Gastroesophageal sphincter (tissue), 4 donors: ENCODE results near the gene PNPLA8. TPM values are rescaled to one million over a fixed set of nuclear protein-coding genes. Genes with fewer than 3 reads are reported as not detected.
"Not testable (repeated sequence)": the region's sequence is repeated elsewhere in the genome, so short reads cannot be mapped to it uniquely, and the experiment has no call there.

Experiments
- ATAC-seq: fragments of 150-250 bp; one replicate; pipeline ENCODE4 v1.9.1; 2016; ENCODE audit warnings: mild to moderate bottlenecking, moderate library complexity
- H3K27ac ChIP-seq, 4 donors: fragments of 200-600 bp; sonication (generic) in 3 of 4; 1 replicate in 3 of 4; 2 replicates in 1 of 4; pipeline ENCODE4 v1.5.1; 2016 to 2019
- H3K27me3 ChIP-seq: fragments of 200-600 bp; sonication (generic); one replicate; pipeline ENCODE4 v1.5.1; 2019
- H3K36me3 ChIP-seq, 2 donors: fragments of 200-600 bp; sonication (generic); one replicate each; pipeline ENCODE4 v1.5.1; 2019; ENCODE audit warnings: control low read depth in 1 of 2
- H3K4me1 ChIP-seq, 3 donors: fragments of 200-600 bp; sonication (generic); 1 replicate in 2 of 3; 2 replicates in 1 of 3; pipeline ENCODE4 v1.5.1; 2016 to 2019; ENCODE audit warnings: control low read depth in 2 of 3
- H3K4me3 ChIP-seq, 2 donors: fragments of 200-600 bp; sonication (generic); one replicate each; pipeline ENCODE4 v1.5.1; 2019; ENCODE audit warnings: mild to moderate bottlenecking in 1 of 2, moderate library complexity in 1 of 2
- H3K9me3 ChIP-seq, 3 donors: fragments of 200-600 bp; sonication (generic); one replicate each; pipeline ENCODE4 v1.5.1; 2017 to 2019; ENCODE audit warnings: control low read depth in 2 of 3
- CTCF ChIP-seq, 4 experiments: fragments of 200-600 bp in 2 of 4; fragments of 450-650 bp in 2 of 4; sonication (generic) in 1 of 4; IDR thresholded peaks; one replicate each; pipeline ENCODE4 v1.5.1; 2017 to 2019; ENCODE audit warnings: antibody characterized with exemption in 4 of 4, mild to moderate bottlenecking in 2 of 4, moderate library complexity in 2 of 4
- EP300 ChIP-seq: sonication (generic); formaldehyde crosslinking; IDR thresholded peaks from one replicate; pipeline ENCODE4 v1.6.1; 2017; ENCODE audit warnings: antibody characterized with exemption, mild to moderate bottlenecking
- POLR2A ChIP-seq, 2 donors: fragments of 450-650 bp; IDR thresholded peaks; one replicate each; pipeline ENCODE4 v1.6.1; 2017; ENCODE audit warnings: antibody characterized with exemption in 2 of 2, mild to moderate bottlenecking in 2 of 2, moderate library complexity in 1 of 2
- POLR2AphosphoS5 ChIP-seq: sonication (generic); formaldehyde crosslinking; IDR thresholded peaks from one replicate; pipeline ENCODE4 v1.6.1; 2017; ENCODE audit warnings: antibody characterized with exemption
- WGBS, 2 donors: methylation state at CpG; one replicate each; pipeline ENCODE4 v1.1.5; 2018; ENCODE audit warnings: low coverage in 1 of 2; 5-methylcytosine and 5-hydroxymethylcytosine counted together
- total RNA-seq, 4 donors: library from RNA; depleted of rRNA; stranded (reverse); fragments of >200 nt; gene quantifications; one replicate each; pipeline ENCODE4 v1.1.0, GENCODE V29; 2016

PNPLA8 gene
- total RNA-seq, 4 donors from 2014 or later: 28.3 to 52.1 (median 44.9) TPM

GRCh38 chr7:108468246-108468645 is 57.7 kb downstream of the PNPLA8 start:
- peaks cover 0 to 23% of the 10 kb centered on the region in 2 donors for H3K36me3 ChIP-seq
- no peak for ATAC-seq
- no peak overlapping the region for H3K4me3 ChIP-seq
- 69 to 78% methylated on average over 3 to 4 of the region's 4 CpGs for WGBS, 2 donors
- H3K4me1 ChIP-seq: no peaks in the 10 kb centered on the region
- H3K27ac ChIP-seq: no peak overlapping the region
- no peaks in the 10 kb centered on the region for H3K27me3 ChIP-seq
- H3K9me3 ChIP-seq: no peaks in the 10 kb centered on the region
- TF ChIP-seq CTCF (IDR thresholded peaks at IDR 0.05) (no peak), POLR2A (IDR thresholded peaks at IDR 0.05) (no peak), EP300 (no peak), POLR2AphosphoS5 (no peak)

- ATAC-seq: no peak
- Histone ChIP-seq H3K27me3 (no peaks in the 10 kb centered on the region), H3K36me3 (peaks cover 0 to 15% of the 10 kb centered on the region in 2 donors), H3K27ac (no peak overlapping the region), H3K9me3 (no peaks in the 10 kb centered on the region), H3K4me1 (no peaks in the 10 kb centered on the region), H3K4me3 (no peak overlapping the region)
- no peak for TF ChIP-seq EP300
- no peak for TF ChIP-seq POLR2A (IDR thresholded peaks at IDR 0.05)
- TF ChIP-seq POLR2AphosphoS5: no peak
- no peak for TF ChIP-seq CTCF (IDR thresholded peaks at IDR 0.05)
- WGBS, 2 donors: 25 to 43% methylated on average over 2 of the region's 2 CpGs
These were observed 58.5 kb downstream of the PNPLA8 start for GRCh38 chr7:108467391-108467790.

- not testable (repeated sequence) for H3K27me3 ChIP-seq, H3K4me3 ChIP-seq, H3K4me1 ChIP-seq, H3K9me3 ChIP-seq, H3K36me3 ChIP-seq, H3K27ac ChIP-seq, ATAC-seq
- 89 to 100% methylated on average over 2 of the region's 2 CpGs for WGBS, 2 donors
These were observed 59.6 kb downstream of the PNPLA8 start for GRCh38 chr7:108466322-108466721.

- Histone ChIP-seq H3K27me3 (peaks cover 12% of the 10 kb centered on the region), H3K9me3 (no peaks in the 10 kb centered on the region), H3K27ac (no peak overlapping the region), H3K36me3 (no peaks in the 10 kb centered on the region), H3K4me3 (no peak overlapping the region), H3K4me1 (no peaks in the 10 kb centered on the region)
- no peak for ATAC-seq
- 94 to 100% methylated on average over 1 to 2 of the region's 2 CpGs for WGBS, 2 donors
- TF ChIP-seq POLR2AphosphoS5 (no peak), CTCF (IDR thresholded peaks at IDR 0.05) (no peak), EP300 (no peak), POLR2A (IDR thresholded peaks at IDR 0.05) (no peak)
These were observed 61.2 kb downstream of the PNPLA8 start for GRCh38 chr7:108464743-108465142.

GRCh38 chr7:108463613-108464012 is 62.3 kb downstream of the PNPLA8 start:
- Histone ChIP-seq H3K4me1 (no peaks in the 10 kb centered on the region), H3K9me3 (no peaks in the 10 kb centered on the region), H3K4me3 (no peak overlapping the region), H3K27me3 (peaks cover 23% of the 10 kb centered on the region), H3K27ac (no peak overlapping the region), H3K36me3 (no peaks in the 10 kb centered on the region)
- TF ChIP-seq CTCF (IDR thresholded peaks at IDR 0.05): no peak
- TF ChIP-seq POLR2A (IDR thresholded peaks at IDR 0.05): no peak
- no peak for TF ChIP-seq POLR2AphosphoS5
- TF ChIP-seq EP300: no peak
- no peak for ATAC-seq
- WGBS, 2 donors: 43 to 60% methylated on average over 2 of the region's 2 CpGs

GRCh38 chr7:108461840-108462239 is 64.1 kb downstream of the PNPLA8 start:
- no peak overlapping the region for H3K4me3 ChIP-seq
- 77 to 79% methylated on average over 3 of the region's 3 CpGs for WGBS, 2 donors
- H3K9me3 ChIP-seq: no peaks in the 10 kb centered on the region
- no peaks in the 10 kb centered on the region for H3K36me3 ChIP-seq
- no peak overlapping the region for H3K27ac ChIP-seq
- H3K27me3 ChIP-seq: peaks cover 41% of the 10 kb centered on the region
- no peak for ATAC-seq
- TF ChIP-seq CTCF (IDR thresholded peaks at IDR 0.05) (no peak), EP300 (no peak), POLR2AphosphoS5 (no peak), POLR2A (IDR thresholded peaks at IDR 0.05) (no peak)
- peaks cover 0 to 4% (median 0%) of the 10 kb centered on the region in 3 donors for H3K4me1 ChIP-seq
